Measurements from ENCODE around the gene SFMBT1.

SFMBT1 gene

DNA sequence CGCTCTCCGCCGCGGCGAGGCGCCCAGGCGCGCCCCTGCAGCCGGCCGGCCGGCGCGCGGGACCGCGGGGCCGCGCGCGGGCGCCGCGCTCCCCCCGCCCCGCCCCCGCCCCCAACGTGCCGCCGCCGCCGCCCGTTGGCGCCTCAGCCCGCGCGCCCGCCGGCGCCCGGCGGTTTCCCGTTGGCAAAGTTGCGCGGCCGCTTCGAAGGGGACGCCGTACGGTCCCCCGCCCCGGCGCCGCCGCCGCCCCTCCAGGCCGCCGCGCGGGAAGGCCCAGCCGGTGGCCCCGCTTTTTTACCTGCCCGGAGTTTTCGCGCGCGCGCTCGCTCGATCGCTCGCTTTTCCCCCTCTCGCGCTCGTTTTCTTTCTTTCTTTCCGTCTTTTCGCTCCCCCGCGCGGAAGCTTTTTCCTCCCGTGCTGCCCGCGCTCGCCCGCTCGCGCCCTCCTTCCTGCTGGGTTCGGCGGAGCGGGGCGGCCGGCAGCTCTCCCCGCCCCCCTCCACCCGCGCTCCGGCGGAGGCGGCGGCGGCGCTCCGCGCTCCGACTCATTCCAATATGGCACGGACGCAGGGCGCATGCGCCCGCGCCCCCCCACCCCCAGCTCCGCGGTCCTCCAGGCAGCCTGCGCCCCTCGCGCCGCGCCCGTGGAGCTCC is at the start of gene SFMBT1:
Gene SFMBT1, minus strand, starts transcription at position 556 of the 653 bp plus-strand sequence. CDS start 76,945 bp downstream, outside the sequence.
- peak; percentile 71 for DNase-seq (ENCODE audit: low spot score)

DNA sequence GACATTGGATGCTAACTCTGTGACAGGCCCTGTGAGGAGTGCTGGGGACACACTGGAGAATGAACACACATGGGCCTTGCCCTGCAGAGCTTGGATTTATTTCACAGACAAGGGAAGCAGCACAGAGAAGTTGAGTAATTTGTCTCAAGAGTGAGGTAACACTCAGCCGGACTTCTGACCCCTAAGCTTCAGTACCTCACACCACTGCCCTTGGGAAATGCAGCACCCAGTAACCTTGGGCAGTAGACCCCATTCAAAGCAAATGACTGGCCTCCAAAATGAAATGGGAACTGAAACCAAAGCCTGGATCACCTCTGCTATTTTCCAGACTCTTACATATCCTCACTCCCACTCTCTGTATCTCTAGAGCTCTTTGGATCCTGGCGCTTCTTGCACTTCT is 47.1 kb upstream of the SFMBT1 start:
- no peak for DNase-seq (ENCODE audit: low spot score)

- DNase-seq (ENCODE audit: low spot score), result no peak
Observed at GRCh38 chr3:53092216-53092615, 46.3 kb upstream of the SFMBT1 start.

- DNase-seq (ENCODE audit: low spot score), result no peak
Observed at GRCh38 chr3:53091011-53091410, 45.1 kb upstream of the SFMBT1 start.

GRCh38 chr3:53089511-53089910 is 43.6 kb upstream of the SFMBT1 start:
- DNase-seq (ENCODE audit: low spot score), result no peak

GRCh38 chr3:53085476-53085875 is 39.6 kb upstream of the SFMBT1 start:
- DNase-seq (ENCODE audit: low spot score), result no peak

GRCh38 chr3:53084310-53085001 is 38.6 kb upstream of the SFMBT1 start:
- DNase-seq (ENCODE audit: low spot score), result no peak

GRCh38 chr3:53083949-53084309 is 38.1 kb upstream of the SFMBT1 start:
- no peak for DNase-seq (ENCODE audit: low spot score)

GRCh38 chr3:53083521-53083920 is 37.6 kb upstream of the SFMBT1 start:
- peak; percentile 29 for DNase-seq (ENCODE audit: low spot score)

DNA sequence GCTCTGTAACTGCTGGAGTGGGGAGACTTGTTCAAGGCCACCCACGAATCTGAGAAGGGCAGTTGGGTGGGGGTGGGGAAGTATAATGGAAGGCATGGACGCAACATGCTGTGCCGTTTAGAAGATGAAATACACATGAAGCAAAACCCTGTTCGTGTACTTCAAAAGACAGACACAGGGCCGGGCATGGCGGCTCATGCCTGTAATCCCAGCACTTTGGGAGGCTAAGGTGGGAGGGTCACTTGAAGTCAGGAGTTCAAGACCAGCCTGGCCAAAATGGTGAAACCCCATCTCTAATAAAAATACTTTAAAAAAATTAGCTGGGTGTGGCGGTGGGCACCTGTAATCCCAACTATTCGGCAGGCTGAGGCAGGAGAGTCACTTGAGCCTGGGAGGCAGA is 36.9 kb upstream of the SFMBT1 start:
- DNase-seq (ENCODE audit: low spot score), result no peak

DNA sequence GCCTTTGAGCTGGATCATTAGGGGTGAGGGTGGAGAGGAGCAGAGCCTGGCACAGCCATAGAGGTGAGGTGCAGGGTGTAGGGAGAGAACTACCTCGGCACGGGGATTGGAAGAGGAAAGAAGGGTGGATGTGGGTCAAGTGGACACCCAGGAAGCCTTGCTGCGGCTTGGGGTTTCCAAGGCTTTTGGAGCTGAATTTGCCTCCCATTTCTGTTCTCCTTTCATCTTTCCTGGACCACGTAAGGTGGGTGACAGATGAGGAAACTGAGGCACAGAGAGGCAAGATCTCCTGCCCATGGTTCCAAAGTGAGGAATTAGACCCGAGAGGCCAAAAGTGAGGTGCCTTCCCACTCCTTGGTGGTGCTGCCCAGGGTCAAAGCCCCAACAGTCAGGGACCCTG is 35.4 kb upstream of the SFMBT1 start:
- no peak for DNase-seq (ENCODE audit: low spot score)

- DNase-seq (ENCODE audit: low spot score), result no peak
Observed at GRCh38 chr3:53080612-53081205, 34.8 kb upstream of the SFMBT1 start.

DNA sequence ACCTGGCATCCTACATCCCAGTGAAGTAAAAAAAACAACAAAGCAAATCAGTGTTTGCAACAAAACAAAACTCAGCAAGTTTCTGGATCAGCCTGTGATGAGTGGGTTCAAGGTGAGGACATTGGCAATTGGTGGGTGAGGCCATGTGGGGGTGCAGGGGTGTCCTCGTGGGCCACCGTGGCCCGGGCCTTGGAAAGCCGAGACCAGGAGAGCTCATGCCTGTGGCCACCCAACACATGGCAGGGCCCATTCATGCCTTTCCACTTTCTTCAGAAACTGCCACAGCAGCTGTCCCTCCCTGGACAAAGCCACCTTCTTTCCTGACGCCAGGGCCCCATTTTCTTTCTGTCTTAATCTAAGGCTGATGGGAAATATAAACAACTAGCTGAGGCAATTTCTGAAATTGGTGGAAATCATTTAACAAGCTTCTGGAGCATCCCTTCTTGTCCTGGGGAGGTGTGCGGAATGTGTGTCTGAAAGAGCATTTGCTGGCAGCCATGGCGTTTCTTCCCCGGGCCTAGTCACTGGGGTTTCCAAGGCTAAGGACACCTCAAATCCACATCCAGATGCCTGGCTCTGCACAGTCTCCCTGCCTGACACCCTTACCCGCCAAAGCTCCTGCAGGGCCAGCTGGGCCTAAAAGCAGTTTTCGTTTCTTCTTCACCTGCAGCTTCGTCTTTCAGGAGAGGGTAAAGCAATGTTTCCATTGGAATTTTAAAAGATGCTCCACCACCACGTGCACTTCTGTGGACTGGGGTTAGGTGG is 34.1 kb upstream of the SFMBT1 start:
- DNase-seq (ENCODE audit: low spot score), result no peak

- no peak for DNase-seq (ENCODE audit: low spot score)
Observed at GRCh38 chr3:53079147-53079546, 33.3 kb upstream of the SFMBT1 start.

DNA sequence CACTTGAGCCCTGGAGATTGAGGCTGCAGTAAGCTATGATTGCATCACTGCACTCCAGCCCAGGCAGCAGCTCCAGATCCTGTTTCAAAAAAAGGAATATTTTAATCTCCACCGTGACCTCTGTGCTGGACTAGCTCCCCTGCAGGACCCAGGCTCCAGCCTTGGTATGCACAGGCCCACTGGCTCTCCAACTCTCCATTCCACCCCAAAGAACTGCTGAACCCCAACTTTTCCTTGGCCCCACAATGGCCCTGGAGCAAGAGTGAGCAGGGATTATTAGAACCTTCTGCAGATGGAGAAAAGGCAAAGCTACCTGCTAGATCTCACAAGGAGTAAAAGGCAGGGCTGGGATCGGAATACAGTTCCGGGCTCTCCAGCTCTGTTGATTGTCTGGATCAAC is 32.8 kb upstream of the SFMBT1 start:
- DNase-seq (ENCODE audit: low spot score), result no peak

GRCh38 chr3:53077476-53078220 is 31.8 kb upstream of the SFMBT1 start:
- no peak for DNase-seq (ENCODE audit: low spot score)

GRCh38 chr3:53075743-53076140 is 29.9 kb upstream of the SFMBT1 start:
- no peak for DNase-seq (ENCODE audit: low spot score)

DNA sequence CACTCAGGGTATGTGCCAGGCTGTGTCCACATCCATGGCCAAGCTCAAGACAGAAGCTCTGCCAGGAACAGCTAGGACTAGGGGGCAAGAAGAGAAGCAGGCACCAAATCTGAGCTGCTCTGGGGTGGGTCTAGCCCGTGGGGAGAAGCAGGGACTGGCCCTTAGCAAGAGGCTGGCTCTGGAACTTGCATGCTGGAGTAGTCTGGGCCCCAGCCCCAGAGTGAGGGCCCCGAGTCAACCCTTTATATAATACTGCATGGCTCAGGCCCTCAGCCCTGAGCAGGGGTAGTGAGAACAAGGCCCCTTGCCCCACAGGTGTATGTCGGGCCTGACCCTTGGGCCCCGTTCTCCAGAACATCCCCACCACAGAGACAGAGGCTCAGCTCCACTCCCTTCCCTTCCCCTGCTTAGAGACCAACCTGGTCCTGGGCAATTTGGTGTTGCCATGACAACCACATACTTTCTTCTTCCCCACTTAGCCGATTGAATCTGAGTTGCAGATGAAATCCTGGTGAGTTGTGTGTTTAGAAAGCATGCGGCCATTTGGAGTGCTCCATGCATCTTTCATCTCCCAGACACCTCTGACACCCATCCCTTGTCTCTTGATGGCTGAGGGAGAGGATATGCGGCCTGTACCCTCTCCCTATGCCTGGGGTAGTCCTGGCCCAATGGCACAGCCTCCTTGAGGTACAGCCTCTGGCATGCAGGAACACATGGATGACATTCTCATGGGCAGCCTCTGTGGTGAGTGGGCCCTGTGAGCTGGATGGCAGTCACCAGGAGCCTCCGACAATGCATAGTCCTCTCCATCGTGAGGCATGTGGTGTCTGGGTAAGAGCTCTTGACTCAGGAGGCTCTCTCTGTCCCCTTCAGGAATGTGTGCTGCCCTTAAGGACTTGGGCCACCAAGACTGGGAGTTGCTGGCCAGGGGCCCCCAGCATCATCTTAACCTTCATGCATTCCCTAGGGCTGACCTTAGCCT is 29.2 kb upstream of the SFMBT1 start:
- no peak for DNase-seq (ENCODE audit: low spot score)

DNA sequence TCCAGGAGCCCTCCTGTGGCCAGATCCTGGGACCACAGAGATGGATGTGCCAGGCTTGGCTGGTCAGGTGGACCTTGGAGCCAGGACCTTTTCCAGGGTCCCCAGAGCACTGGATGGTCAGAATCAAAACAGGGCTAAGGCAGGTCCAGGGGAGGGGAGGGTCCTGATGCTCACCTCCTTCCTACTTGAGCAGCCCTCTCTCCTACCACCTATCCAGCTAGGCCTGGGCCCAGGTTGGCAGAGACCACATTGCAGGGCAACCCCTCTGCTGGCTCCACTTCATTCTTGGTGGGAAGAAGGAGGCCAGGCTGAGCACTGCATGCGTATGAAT is 28.5 kb upstream of the SFMBT1 start:
- no peak for DNase-seq (ENCODE audit: low spot score)

DNA sequence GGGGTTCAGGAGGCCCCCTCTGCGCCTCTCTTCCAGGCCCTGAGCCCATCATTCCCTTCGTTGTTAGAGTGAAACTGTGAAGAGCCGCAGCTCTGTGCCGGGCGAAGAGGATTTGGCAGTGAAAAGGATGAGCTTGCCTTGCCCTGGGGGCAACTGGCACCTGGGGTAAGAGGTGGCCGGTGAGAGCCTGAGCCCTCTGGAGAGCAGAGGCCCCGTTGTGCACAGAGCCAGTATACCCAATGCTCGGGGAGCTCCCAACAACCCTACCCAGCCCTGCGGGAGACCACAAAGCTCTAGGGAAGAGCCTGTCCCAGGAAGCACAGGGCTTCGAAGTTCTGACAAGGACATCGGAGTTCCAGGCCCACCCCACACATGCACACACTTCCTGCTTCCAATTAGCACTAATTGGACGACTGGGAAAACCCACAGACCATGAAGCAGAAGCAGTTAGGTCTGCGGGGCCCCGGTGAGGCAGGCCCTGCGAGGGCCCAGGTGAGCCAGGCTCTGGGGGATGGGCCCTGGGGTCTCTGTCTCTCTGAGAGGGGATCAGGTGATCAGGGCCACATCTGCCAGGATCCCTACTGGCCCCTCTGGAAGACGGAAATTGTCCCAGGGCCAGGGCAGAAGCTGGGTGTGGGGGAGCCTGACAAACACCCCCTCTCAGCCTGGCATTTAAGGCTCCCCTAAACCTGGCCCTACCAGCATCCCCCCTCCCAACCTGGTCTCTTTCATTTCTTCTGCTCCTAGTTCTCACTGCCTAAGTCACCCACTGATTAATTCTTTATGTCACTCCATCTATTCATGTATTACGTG is 27.9 kb upstream of the SFMBT1 start:
- no peak for DNase-seq (ENCODE audit: low spot score)
